Transverse colon (tissue), 4 donors: ENCODE data around the gene LCMT1.

Experiments
- CTCF ChIP-seq, 5 experiments: fragments of 200-600 bp in 3 of 5; fragments of 450-650 bp in 2 of 5; sonication (generic) in 3 of 5; IDR thresholded peaks; 1 replicate in 2 of 5; 2 replicates in 3 of 5; pipeline ENCODE4 v1.5.1; 2016 to 2017; ENCODE audit warnings: antibody characterized with exemption in 5 of 5, inconsistent platforms in 3 of 5, mild to moderate bottlenecking in 2 of 5, moderate library complexity in 1 of 5
- EP300 ChIP-seq: sonication (generic); formaldehyde crosslinking; IDR thresholded peaks from one replicate; pipeline ENCODE4 v1.6.1; 2017; ENCODE audit warnings: antibody characterized with exemption, low read depth
- POLR2A ChIP-seq: fragments of 450-650 bp; IDR thresholded peaks from one replicate; pipeline ENCODE4 v1.6.1; 2016; ENCODE audit warnings: antibody characterized with exemption, mild to moderate bottlenecking, moderate library complexity
- POLR2AphosphoS5 ChIP-seq, 3 donors: sonication (generic); formaldehyde crosslinking; IDR thresholded peaks; one replicate each; pipeline ENCODE4 v1.6.1; 2016; ENCODE audit warnings: antibody characterized with exemption in 3 of 3

- TF ChIP-seq CTCF (IDR thresholded peaks at IDR 0.05): no peak
- no peak for TF ChIP-seq POLR2AphosphoS5 (IDR thresholded peaks at IDR 0.05)
- TF ChIP-seq POLR2A: no peak
- no peak for TF ChIP-seq EP300
These were observed 64.6 kb downstream of the LCMT1 start for GRCh38 chr16:25176136-25176535.
